NCI-H146 (cell line): ENCODE data around the gene GNB1L.
"Not testable (repeated sequence)": the region's sequence is repeated elsewhere in the genome, so short reads cannot be mapped to it uniquely, and the experiment has no call there.

Source experiments
- DNase-seq: peaks from one replicate; lab custom pipeline; 2025; lab: John Stamatoyannopoulos, UW

GNB1L gene

GRCh38 chr22:19795617-19796008 is 59.1 kb downstream of the GNB1L start:
- no peak for DNase-seq

- DNase-seq = no peak
These were observed 60.9 kb downstream of the GNB1L start for GRCh38 chr22:19793661-19794310.

- no peak for DNase-seq
These were observed 61.5 kb downstream of the GNB1L start for GRCh38 chr22:19793161-19793560.

GRCh38 chr22:19792383-19792896 is 62.2 kb downstream of the GNB1L start:
- not testable (repeated sequence) for DNase-seq

- no peak for DNase-seq
These were observed 62.8 kb downstream of the GNB1L start for GRCh38 chr22:19791894-19792293.

GRCh38 chr22:19791243-19791642 is 63.4 kb downstream of the GNB1L start:
- DNase-seq = no peak

GRCh38 chr22:19789828-19790227 is 64.8 kb downstream of the GNB1L start:
- no peak for DNase-seq

- no peak for DNase-seq
These were observed 65.3 kb downstream of the GNB1L start for GRCh38 chr22:19789406-19789805.

- DNase-seq = no peak
These were observed 65.9 kb downstream of the GNB1L start for GRCh38 chr22:19788661-19789225.

GRCh38 chr22:19787849-19788141 is 66.9 kb downstream of the GNB1L start:
- no peak for DNase-seq

- no peak for DNase-seq
These were observed 67.5 kb downstream of the GNB1L start for GRCh38 chr22:19786959-19787848.

GRCh38 chr22:19786264-19786585 is 68.4 kb downstream of the GNB1L start:
- no peak for DNase-seq

GRCh38 chr22:19785461-19786263 is 69.0 kb downstream of the GNB1L start:
- no peak for DNase-seq

- DNase-seq = no peak
These were observed 70.1 kb downstream of the GNB1L start for GRCh38 chr22:19784384-19785175.

- peak; percentile 78 for DNase-seq
These were observed 70.9 kb downstream of the GNB1L start for GRCh38 chr22:19783586-19784383.

- no peak for DNase-seq
These were observed 72.1 kb downstream of the GNB1L start for GRCh38 chr22:19782533-19782932.

- no peak for DNase-seq
These were observed 74.9 kb downstream of the GNB1L start for GRCh38 chr22:19779685-19780268.

- no peak for DNase-seq
These were observed 75.7 kb downstream of the GNB1L start for GRCh38 chr22:19779011-19779421.

GRCh38 chr22:19777192-19777591 is 77.5 kb downstream of the GNB1L start:
- DNase-seq = not testable (repeated sequence)

GRCh38 chr22:19776433-19777031 is 78.1 kb downstream of the GNB1L start:
- no peak for DNase-seq
